Stimulated activated CD4-positive, alpha-beta T cell treated with anti-CD3 and anti-CD28 coated beads, Interleukin-2, amount 100 ng/mL, for 24 hours (primary cell): ENCODE results near the gene TDRD12.

Experiments used
- DNase-seq, 2 donors: peaks; one replicate each; pipeline ENCODE4 v3.0.0-alpha.2; 2020

Gene TDRD12, protein sequence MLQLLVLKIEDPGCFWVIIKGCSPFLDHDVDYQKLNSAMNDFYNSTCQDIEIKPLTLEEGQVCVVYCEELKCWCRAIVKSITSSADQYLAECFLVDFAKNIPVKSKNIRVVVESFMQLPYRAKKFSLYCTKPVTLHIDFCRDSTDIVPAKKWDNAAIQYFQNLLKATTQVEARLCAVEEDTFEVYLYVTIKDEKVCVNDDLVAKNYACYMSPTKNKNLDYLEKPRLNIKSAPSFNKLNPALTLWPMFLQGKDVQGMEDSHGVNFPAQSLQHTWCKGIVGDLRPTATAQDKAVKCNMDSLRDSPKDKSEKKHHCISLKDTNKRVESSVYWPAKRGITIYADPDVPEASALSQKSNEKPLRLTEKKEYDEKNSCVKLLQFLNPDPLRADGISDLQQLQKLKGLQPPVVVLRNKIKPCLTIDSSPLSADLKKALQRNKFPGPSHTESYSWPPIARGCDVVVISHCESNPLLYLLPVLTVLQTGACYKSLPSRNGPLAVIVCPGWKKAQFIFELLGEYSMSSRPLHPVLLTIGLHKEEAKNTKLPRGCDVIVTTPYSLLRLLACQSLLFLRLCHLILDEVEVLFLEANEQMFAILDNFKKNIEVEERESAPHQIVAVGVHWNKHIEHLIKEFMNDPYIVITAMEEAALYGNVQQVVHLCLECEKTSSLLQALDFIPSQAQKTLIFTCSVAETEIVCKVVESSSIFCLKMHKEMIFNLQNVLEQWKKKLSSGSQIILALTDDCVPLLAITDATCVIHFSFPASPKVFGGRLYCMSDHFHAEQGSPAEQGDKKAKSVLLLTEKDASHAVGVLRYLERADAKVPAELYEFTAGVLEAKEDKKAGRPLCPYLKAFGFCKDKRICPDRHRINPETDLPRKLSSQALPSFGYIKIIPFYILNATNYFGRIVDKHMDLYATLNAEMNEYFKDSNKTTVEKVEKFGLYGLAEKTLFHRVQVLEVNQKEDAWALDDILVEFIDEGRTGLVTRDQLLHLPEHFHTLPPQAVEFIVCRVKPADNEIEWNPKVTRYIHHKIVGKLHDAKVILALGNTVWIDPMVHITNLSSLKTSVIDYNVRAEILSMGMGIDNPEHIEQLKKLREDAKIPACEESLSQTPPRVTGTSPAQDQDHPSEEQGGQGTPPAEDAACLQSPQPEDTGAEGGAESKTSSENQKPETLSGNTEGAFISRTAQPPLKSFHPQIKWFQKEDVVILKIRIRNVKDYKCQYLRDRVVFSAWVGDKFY (N-terminal part only)

DNA sequence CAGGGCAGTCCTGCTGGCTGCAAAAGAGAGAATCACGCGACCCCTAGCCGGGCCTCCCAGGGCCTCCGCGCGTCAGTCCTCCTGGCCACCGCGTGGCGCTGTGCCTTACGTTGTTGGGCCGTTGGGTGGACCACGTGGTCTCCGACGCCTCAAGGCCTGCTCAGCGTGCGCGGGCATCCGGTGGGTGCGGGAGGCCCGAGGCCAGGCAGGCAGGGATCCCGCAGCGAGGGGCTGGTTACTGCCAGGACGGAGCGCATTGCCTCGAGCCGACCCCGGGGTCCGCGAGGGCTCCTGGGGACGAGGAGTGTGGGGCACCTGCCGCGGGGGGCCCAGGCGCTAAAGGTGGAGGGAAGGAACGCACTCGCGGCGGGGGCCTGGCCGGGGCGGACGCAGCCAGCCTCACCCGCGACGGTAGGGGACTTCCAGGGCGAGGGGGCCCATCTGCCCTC, at the start of gene TDRD12:
Gene TDRD12 (plus strand): TSS at position 157 of the 449 bp plus-strand sequence. CDS start 306 bp downstream, outside the sequence.
- DNase-seq, result peak in 1 of 2 donors; percentile 15

DNA sequence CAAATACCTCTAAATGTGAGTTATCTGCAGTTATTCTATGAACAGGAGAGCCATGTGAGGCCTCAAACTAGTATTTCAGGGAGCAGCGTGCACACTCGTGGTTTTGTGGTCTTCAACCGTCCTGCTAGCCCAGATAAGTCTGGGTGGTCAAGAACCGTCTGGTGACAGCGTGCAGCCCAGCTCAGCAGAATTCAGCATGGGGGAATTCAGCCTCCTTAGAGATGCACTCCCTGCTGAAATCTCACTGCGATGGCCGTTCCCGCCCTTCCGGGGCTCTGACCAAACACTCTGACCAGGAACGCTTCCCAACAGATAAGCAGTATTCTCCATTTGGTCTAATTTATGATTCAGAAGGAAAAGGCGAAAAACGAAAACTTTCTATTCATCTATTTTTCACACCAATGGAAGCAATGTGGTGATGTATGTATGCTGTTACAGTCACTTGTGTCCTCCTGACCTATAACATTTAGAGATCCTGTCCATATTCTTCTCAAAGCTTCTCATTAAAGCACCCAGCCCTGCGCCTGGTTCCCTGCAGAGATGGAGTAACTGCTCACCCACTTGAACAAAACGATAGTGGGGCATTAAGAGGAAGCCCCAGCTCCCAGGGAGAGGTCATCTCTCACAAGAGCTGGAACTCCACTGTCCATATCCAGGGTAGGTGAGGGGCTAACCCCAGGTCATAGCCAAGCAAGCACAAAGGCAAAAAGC, 47.5 kb upstream of the TDRD12 start:
- no peak for DNase-seq

DNA sequence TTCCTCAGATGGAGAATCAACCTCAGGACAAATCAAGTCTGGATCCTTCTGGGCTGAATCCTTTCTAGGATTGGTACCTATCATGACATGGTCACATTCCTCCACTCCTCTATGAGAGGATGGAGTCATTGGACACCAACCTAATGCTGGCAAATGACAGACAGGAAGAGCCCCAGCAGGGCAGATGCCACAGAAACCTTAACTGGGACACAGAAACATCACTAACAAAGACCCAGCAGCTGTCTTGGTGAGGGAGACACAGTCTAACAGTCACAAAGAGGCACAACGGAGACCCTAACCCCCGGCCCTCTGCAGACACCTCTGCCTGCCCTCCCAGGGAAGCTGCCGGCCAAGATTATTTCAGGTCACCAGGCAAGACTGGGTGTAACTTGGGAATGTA, 46.7 kb upstream of the TDRD12 start:
- no peak for DNase-seq

GRCh38 chr19:32673573-32673972, 46.0 kb upstream of the TDRD12 start:
- DNase-seq, result no peak

GRCh38 chr19:32674153-32674930, 45.2 kb upstream of the TDRD12 start:
- no peak for DNase-seq

- peak; percentile 98 for DNase-seq
Observed at GRCh38 chr19:32674931-32675719, 44.4 kb upstream of the TDRD12 start, which contains the start of gene ANKRD27. Gene ANKRD27 (minus strand): TSS chr19:32675180. CDS start chr19:32659015, 16,165 bp downstream.

DNA sequence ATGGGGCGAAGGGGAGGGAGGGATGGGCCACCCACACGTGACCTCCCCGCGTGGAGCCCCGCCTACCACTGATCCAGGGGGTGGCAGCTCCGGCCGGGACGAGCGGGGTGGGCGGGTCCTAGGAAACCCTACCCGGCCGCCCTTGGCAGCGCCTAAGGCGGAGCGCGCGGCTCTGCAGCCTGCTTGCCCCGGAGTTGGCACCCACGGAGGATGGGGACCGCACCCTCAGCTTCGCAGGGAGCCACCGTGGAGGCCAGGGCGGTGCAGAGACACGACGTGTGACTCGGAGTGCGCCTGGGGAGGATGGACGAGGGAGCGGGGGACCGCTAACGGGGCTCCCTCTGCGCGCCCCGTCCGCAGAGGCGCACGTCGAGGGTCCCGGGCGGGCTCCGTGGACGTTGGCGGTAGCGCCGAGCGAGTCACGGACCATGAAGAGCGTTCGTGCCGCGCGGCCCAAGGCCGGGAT, 43.8 kb upstream of the TDRD12 start, which contains the start of gene RGS9BP:
Gene RGS9BP (plus strand): TSS at position 129 of the 466 bp plus-strand sequence. CDS start 416 bp downstream, outside the sequence.
- DNase-seq, result peak; percentile 65 to 75

- peak; percentile 20 to 21 for DNase-seq
Observed at GRCh38 chr19:32676186-32676894, 43.2 kb upstream of the TDRD12 start.

DNA sequence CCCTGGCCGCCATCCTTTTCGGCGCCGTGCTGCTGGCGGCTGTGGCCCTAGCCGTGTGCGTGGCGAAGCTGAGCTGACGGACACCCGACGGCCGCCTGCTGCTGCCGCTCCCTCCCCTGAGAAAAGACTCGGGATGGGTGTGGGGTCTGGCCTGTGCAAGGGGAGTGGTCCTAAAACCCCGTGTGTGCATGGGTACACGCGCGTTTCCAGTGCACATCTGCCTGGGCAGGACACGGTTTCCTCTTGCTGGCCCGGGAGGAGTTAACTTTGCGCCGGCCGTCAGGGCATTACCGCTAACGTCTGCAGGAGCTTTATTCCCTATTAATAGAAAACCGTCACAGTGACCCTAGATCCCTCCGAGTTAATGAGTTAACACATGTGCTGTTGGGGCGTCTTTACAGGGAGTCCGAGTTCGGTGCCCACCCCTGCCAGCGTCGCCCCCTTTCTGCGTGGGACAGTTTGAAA, 42.6 kb upstream of the TDRD12 start:
- no peak for DNase-seq

DNA sequence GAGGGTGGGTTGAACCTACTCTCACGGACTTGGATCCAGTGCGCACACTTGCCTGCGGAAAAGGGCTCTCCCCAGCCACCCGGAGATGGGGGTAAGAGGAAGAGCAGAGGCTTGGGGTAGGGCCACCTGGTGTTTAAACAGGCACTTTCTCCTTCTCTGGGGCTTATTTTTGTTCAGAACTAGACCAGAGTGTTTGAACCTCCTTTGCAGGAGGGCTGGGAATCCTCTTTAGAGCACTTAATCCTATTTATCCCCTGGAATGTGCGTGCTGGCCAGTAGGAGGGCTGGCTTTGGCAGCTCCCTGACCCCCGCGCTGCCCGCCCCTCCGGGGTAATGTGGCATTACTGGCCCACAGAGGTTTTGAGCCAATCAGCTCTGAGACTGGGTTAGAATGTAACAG, 41.9 kb upstream of the TDRD12 start:
- DNase-seq, result no peak

DNA sequence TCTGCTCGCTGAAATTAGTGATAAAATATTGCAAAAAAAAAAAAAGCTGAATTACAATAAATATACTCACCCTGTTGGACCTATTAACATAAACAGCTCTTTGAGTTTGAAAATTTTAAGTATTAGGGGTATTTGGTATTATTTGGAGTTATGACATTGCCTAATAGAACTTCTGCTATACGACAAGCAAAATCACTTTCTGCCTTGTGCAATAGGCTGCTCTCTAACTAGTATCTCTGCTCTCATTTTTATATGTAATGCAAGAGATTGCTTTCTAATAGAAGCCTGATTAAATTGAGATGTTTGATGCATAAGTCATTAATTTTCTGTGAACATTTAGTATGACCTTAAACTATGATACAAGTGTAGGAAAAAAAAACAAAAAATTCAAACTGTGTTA, 38.6 kb upstream of the TDRD12 start:
- no peak for DNase-seq

DNA sequence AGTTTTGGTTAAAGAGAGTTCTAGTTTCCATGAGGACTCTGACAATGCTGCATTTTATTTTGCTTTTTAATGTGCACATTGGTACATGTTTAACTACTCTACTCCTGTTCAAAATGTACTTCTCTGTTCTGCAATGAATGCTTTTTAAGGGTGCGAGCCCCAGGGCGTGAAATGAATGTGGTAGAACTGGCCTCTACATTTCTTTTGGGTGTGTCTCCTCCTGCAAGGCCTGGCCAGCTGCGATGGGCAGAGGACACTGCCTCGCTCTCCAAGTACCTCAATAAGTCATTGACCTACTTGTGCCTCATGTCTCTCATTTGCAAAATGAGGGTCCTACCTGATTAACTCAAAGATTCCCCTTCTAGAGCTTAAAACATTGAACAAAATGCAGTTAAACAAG, 37.2 kb upstream of the TDRD12 start:
- no peak for DNase-seq

GRCh38 chr19:32686847-32687475, 32.6 kb upstream of the TDRD12 start:
- DNase-seq, result no peak

DNA sequence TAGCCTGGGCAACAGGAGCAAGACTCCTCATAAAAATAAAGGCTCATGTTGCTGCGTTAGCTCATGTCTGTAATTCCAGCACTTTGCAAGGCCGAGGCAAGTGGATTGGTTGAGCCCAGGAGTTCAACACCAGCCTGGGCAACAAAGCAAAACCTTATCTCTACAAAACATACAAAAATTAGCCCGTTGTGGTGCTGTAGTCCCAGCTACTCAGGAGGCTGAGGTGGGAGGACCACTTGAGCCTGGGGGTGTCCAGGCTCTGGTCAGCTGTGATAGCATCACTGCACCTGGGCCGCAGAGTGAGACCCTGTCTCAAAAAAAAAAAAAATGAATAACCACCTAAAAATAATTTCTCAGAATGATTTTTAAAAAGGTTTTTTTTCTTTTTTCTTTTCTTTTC, 31.9 kb upstream of the TDRD12 start:
- DNase-seq, result no peak

- no peak for DNase-seq
Observed at GRCh38 chr19:32688311-32688710, 31.3 kb upstream of the TDRD12 start.

GRCh38 chr19:32691291-32691951, 28.1 kb upstream of the TDRD12 start, which contains the start of gene NUDT19:
Gene NUDT19 (plus strand): TSS chr19:32691821. CDS start chr19:32691961, 140 bp downstream.
- DNase-seq, result peak; percentile 80 to 87

- peak; percentile 64 to 66 for DNase-seq
Observed at GRCh38 chr19:32691952-32692726, 27.4 kb upstream of the TDRD12 start.
